HG03521 (cell line): ENCODE data around the gene HIPK2.
A peak's percentile ranks its signal among the peaks of the same experiment; 100 is the strongest.
"Not testable (repeated sequence)": the region's sequence is repeated elsewhere in the genome, so short reads cannot be mapped to it uniquely, and the experiment has no call there.

Experiments
- ATAC-seq: cut with Tn5 transposase; IDR thresholded peaks from one replicate; pipeline ENCODE4 v1.9.1; 2021; ENCODE audit warnings: mild to moderate bottlenecking, moderate library complexity; ENCODE audit not compliant: unreplicated experiment

HIPK2 gene

DNA sequence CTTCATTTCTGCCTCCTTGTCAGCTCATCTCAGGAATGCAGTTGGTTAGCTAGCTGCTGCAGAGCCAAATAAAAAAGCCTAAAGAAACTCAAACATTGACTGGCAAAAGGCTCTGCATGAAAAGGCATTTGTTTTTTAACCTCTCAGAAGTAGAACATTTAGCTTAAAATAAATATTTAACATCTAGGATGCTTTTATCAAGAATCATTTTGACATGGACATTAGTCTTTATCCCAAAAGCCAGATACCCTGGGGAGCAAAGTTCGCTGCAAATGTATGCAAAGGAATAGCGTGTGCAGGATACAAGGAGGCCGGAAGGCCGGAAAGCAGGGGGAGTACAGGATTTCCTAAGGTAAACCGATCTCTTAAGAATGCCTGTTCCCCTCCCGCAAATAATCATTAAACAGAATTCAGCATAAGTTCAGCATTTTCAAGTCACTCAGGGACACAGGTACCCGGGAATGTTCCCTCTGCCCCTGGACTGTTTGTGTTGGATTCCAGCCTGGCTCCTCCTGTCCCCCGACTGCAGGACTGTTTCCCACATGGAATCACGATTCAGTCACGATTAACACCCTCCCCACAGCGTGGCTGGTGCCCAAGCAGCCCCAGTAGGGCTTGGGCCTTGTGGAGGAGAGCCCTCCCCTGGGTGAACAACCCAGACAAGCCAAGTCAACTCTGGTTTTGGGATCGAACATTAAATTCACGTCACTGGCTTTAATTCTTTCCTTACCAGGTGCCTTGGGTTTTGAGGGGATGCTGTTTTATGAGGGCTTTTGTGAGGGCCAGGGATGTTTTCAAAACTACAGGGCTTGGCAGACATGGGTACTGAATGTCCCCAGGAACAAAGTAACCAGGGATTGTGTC is 97.8 kb downstream of the HIPK2 start:
- no peak for ATAC-seq

DNA sequence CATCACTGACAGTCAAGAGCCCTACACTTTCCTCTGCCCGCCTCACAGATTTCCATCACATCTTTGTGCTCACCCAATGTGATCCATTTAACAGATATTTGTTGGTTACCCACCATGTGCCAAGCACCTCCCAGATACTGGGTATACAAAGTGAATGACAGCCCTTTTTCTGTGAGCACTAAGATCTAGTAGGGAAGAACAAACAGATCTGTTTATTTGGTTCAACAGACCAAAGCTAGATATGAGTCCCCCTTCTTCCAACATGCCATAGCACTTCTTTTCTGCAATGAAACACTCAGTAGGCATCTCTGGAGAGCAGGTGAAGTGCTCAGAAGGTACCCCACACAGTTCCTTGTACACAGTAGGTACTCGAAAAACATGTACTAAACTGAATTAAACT is 101.4 kb downstream of the HIPK2 start:
- ATAC-seq: no peak

DNA sequence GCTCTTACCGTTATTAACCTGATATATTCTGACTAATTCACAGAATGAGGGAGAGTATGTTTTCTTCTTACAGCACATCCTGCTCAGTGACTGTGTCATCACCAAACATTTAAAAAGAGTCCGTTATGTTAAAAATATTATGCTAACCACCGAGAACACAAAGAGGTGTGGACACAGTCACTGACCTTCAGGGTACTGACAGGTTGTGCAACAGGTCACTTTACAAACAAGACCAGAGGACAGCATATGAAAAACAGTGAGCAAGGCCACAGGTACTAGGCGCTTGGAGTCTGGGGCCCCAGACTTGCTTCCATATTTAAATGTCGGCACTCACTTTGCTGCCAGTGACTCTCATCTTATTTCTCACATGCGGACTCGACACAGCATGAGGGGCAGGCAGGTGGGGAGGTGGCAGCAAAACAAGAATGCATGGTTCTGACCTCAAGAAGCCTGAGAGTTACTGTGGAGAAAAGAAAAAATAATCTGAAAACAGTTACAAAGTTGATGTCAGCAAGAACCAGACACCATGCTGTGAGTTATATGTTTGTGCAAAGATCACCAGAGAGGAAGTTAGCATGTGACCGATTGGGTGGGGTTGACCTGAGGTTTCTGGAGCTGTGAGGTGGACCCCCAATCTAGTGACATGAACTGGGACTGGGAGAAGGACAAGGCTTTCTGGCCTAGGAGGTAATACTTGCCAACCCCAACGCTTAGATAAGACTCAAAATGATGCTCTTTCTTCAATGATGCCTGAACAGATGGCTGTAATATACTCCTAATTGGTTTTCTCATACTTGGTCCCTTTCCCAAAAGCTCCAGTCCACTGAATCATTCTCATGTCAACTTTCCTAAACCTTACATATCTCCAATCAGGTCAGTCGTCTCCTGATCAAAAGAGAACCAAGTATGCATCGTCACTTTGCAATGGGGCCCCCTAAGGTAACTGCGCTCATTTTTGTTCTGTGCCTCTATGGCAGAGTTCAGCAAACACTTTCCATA is 102.4 kb downstream of the HIPK2 start:
- ATAC-seq: no peak

DNA sequence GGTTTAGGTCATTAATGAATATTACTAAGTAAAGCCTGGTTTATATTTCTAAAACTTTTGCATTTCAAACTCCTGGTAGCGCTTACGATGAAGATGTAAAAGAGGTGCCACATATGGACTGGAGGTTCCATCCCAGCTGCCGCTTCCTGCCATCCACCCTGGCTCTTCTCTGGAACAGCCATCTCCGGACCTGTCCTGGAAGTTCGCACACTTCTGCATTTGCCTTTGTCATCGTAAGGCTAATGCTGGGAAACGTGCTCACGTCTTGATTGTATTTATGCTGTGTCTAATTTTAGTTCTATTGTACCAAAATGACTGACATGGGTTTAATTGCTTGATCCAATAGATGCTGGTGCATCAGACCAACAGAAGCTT is 103.1 kb downstream of the HIPK2 start:
- no peak for ATAC-seq

DNA sequence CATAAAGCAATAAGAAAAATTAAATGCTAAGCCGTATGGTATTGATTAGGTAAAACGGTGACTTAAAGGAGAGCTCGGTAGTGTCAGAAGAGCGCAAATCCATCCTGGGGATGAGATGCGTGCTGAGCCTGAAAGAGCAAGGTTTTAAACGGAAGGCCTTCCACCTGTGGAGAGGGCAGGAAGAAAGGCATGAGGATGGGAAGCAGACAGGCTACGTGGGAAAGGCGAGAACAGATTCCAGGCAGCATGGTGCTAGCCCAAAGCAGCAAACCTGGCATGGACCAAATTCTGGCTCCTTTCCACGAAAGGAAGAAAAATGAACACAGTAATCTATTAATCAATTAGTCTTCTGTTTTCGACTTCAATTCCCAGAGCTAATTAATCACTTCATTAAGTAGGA is 103.5 kb downstream of the HIPK2 start:
- ATAC-seq: no peak

DNA sequence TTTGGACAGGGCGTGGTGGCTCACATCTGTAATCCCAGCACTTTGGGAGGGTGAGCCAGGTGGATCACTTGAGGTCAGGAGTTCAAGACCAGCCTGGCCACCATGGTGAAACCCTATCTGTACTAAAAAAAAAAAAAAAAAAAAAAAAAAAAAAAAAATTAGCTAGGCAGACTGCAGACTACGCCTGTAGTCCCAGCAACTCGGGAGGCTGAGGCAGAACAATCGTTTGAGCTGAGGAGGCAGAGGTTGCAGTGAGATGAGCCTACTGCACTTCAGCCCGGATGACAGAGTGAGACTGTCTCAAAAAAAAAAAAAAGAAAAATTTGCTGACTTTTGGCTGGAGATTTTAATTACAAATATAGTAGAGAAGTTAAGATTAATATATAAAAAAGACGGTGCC is 104.0 kb downstream of the HIPK2 start:
- no peak for ATAC-seq

DNA sequence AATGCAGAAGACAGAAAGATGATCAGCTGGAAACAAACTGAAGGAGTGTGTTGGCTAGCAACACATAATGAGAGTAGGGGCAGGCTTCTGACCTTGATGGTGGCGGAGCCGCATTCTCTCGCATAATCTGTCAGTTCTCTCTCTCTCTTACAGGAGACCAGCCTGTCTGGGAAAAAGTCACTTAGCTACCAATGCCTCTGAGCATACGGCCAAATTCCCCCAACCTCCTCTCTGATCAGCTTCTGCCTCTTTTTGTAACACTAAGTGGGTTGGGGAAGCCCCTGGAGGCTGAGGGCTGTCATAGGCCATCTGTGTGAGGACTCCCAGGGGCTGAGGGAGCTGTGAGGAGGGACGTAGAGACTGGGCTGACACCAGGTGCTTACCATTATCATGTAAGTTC is 104.6 kb downstream of the HIPK2 start:
- peak; percentile 77 for ATAC-seq

DNA sequence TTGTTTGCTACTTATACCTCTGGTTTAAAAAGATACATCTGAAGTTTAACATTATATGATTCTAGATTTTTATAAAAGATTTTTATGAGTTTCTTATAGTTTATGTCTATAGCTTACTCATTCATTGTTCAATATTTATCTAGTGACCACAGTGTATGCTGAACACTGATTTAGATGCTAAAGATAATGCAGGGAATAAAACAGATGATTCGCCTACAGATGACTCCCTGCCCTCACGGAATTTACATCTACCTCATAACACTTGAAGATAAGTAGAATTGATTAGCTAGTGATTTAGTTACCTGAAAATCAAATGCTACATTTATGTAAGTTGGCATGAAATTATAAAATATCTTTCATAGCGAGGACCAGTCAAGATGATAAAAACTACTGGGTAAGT is 105.8 kb downstream of the HIPK2 start:
- ATAC-seq: no peak

DNA sequence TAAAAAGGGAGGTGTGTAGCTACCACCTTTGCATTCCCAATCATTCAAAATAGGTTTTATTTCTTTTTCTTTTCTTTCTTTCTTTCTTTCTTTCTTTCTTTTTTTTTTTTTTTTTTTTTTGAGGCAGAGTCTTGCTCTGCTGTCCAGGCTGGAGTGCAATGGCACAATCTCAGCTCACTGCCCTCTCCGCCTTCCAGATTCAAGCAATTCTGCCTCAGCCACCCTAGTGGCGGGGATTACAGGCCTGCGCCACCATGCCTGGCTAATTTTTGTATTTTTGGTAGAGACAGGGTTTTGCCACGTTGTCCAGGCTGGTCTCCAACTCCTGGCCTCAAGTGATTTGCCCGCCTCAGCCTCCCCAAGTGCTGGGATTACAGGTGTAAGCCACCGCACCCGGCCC is 107.1 kb downstream of the HIPK2 start:
- ATAC-seq: not testable (repeated sequence)

DNA sequence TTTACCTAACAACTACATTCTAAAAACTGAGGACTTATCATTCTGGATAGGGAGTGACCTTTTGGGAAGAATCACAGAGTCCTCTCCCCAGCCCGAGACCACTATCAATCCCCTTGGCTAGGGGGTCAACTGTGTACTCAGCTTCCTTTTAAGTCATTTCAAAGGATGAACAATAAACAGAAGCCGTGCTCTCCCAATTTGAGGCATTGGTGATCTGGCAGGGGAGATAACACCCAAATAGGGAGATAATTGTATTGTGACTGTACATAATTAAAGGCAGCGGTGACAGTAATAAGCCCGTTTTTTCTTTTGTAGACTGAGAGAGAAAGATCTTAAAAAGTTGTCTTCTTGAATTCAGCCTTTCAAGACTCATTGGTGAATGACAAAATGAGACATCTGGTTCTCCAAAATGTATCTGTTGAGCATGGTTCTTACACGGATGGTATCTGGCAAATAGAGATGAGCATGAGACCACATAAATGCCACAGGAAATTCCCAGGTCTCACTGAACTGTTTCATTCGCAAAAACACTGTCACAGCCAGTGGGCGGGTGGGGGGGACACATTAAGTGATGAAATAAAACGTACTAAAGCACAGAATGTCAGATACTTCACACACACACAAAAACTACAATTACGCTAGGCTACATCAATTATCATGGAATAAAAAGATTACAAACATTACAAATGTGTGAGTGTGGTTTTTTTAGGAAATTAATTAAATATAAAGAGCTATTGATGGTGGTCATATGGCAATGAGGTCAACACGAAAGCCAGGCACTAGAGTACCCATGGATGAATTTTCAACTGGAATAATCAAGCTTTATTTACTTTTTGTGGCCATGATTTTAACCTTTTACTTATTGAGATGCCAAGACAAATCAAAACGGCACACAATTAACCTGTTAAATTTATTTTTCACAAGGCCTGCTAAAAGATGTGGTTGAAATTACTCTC is 108.4 kb downstream of the HIPK2 start:
- ATAC-seq: no peak

DNA sequence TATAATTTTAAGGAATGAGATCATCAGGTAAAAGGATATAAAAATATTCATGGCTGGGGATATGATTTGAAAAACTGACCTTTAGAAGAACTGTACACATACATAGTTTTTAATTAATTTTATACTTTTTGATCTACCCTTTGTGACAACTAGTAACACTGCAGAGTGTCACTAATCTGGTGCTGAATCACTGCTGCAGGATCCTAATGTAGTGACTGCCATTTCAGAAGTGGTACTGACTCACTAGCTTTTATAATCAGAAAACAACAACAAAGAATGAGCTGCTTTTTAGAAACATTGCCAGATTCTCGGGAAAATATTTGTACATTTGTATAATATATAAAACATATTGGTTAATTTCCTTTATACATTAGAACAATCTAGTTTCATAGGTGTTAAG is 110.4 kb downstream of the HIPK2 start:
- ATAC-seq: no peak

DNA sequence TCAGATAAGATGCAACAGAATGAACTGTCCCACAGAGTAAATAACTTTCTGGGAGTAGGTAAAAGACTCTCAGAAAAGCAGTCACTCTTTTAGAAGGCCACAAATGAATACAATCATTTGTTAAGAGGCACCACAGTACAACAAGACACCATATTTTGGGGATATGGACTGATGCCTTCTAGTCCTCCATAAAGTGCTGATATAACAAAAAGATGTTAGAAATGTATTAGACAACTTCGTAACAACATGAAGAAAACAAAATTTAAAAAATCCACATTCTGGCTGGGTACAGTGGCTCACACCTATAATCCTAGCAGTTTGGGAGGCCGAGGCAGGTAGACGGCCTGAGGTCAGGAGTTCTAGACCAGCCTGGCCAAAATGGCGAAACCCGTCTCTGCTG is 111.3 kb downstream of the HIPK2 start:
- ATAC-seq: no peak

DNA sequence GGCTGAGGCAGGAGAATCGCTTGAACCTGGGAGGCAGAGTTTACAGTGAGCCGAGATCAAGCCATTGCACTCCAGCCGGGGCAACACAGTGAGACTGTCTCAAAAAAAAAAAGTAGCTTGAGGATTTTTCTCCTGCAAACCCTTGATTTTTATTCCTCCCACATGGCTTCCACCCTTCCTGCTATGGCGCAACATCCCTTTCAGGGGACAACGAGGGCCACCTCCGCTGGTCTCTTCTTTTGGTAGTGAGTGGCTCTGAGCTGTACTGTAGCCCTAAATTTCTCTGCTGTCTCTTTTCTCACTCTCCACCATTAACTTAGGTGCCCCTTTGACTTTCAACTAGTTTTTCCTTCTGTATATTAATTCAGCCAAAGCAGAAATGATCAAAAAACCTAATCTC is 113.4 kb downstream of the HIPK2 start:
- ATAC-seq: no peak

DNA sequence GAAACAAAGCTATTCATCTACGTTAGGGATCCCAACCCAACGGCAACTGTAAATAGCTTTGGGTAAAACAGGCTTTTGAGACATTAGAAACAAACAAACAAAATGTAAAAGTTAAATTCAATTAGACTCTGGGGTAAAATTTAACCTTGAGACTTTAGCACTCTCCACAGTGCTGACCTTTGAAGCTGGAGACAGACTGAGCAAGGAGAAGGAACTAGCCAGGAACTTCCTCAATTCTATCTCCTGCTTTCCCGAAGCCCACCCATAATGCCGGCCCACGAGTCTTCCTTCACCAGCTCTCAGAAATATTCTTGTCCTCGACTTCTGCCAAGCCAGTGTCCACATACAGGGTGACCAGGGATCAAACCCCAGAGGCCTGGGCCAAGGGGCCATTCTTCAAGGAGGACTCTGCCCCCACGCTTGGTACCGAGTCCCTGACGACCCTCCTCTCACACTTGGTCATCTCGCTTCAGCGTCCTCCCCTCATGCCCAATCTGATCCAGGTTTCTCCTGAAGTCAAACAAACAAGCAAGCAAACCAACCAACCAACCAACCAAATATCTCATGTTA is 114.1 kb downstream of the HIPK2 start:
- no peak for ATAC-seq

DNA sequence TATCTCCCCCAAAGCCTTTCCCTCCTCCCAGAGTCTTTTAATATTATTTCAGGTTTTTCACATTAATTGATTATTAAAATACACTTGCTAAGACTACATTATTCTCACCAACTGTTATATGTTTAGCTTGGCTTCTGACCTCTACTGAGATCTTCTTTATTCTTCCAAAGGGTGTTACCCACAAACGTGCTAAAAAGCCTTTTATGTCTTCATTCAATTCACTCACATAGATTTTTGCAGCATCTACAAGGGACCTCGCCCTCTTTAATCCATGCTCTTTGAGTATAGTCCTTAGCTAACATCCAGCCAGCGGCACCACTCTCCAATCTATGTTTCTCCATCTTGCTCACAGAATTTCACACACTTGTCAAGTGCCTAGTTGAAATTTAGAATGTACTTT is 115.9 kb downstream of the HIPK2 start:
- ATAC-seq: no peak

DNA sequence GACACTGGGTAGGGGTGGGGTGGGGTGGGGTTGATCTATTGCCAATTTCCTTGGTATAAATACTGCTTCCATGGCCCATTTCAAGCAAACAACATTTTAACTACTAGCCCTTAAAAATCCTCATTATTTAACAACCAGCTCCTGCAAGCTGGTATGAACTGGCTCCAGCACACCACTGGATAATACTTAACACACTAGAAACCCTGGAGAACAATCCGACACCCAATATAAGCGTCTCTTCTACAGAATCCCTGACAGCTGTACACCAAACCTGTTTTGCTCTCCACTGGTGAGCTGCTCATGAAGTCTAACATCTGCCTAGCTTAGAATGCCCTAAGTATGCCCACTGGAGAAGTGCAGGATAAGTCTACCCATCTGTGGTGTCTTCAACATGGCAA is 116.8 kb downstream of the HIPK2 start:
- ATAC-seq: no peak

DNA sequence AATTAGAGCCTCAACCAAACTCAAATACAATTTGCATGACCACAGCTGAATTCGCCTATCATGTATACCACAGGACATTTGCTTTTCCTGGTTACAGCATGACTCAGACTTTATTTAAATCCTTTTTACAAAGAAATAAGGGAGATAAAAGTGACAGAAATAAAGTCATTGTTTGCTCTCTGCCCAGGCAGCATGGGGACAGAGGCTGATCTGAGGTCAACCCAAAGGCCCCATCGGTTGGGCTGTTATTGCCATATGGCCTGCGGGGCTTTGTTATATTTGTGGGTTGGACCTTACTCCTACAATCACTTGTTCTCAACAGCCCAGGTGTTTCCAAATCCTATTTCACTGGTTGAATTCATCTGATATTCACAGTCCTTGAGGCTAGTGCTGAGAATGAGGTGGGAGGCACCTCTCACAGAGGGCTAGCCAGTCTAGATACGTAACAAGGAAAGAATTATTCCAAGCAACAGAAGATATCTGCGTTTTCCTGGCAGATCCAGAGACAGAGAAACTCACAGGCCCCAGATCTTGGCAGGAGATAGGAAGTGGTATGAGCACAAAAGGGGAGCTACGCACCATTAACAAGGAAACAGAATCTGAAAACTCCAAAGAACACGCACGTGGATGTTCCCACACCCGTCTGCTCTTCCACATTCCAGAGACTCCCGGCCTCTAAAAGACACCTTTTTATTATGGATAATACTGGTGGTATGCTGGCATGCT is 117.3 kb downstream of the HIPK2 start:
- ATAC-seq: no peak

DNA sequence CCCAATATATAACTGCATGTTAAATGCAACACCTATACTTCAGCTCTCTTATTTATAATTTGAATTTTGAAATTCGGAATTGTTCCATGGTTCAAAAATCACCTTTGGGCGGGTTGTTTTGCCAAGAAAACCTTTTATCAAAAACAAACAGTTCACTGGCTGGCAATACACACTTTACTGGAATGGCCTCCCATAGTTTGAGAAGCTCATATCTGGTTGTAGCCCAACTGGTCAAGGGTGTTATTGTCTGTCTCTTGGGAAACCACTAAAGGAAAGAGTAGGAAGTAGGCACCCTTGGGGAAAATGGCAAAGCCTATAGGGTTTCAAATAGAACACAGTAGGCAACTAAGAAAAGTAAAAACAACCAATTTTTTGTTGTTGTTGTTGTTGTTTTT is 117.9 kb downstream of the HIPK2 start:
- ATAC-seq: no peak

DNA sequence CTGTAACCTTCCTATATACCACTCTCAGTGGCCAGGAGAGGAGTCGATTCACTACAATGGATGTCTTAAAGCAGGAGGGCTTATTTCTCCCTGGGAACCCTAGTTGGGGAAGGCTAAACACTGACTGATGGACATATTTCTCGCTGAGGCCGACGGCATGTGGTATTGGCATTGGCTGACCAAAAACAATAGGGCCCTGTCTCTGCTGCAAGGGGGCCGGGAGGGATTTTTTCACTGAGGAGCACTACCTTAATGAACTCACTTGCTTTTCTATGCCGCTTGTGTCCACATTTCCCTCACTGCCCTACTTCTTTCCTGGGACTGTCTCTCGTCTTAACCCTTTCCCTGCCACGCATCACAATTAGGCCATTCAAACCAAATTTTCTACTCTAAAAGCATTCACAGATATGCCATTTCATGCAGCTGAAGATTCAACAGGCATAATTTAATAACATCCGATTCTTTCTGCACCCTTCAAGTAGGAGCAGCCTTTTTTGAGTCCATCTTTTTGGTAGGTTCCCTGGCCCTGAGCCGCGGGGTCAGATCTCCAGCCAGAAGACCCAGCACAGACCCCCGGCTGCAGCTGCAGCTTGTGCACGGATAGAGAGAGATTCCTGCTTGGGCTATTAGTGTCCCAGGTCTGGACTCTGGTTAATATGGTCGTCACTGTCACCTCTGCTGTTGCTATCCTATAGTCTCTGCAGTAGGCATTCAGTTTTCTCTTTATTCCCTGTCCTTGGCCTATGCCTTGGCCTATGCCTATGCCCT is 118.7 kb downstream of the HIPK2 start:
- no peak for ATAC-seq
